ENCODE data around the gene IDI1.

DNA sequence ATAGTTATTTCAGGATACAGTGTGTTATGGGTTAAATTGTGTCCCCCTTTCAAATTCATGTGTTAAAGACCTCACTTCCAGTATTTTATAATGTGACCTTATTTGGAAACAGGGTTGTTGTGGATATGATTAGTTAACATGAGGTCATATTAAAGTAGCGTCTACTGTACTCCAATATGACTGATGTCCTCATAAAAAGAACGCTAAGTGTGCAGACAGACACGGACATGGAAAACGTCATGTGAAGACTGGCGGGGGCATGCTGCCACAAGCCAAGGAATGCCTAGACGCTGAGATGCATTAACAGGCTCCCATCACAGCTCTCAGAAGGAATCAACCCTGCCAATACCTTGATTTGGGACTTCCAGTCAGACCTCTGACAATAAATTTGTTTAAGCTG, 5.8 kb upstream of the IDI1 start:
- TF ChIP-seq, protein P1, sequence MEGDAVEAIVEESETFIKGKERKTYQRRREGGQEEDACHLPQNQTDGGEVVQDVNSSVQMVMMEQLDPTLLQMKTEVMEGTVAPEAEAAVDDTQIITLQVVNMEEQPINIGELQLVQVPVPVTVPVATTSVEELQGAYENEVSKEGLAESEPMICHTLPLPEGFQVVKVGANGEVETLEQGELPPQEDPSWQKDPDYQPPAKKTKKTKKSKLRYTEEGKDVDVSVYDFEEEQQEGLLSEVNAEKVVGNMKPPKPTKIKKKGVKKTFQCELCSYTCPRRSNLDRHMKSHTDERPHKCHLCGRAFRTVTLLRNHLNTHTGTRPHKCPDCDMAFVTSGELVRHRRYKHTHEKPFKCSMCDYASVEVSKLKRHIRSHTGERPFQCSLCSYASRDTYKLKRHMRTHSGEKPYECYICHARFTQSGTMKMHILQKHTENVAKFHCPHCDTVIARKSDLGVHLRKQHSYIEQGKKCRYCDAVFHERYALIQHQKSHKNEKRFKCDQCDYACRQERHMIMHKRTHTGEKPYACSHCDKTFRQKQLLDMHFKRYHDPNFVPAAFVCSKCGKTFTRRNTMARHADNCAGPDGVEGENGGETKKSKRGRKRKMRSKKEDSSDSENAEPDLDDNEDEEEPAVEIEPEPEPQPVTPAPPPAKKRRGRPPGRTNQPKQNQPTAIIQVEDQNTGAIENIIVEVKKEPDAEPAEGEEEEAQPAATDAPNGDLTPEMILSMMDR (IDR thresholded peaks at IDR 0.05) = no peak
- no peak for TF ChIP-seq JAZF1 (CRISPR knock-in tag; IDR thresholded peaks at IDR 0.05)
- TF ChIP-seq, protein P2, sequence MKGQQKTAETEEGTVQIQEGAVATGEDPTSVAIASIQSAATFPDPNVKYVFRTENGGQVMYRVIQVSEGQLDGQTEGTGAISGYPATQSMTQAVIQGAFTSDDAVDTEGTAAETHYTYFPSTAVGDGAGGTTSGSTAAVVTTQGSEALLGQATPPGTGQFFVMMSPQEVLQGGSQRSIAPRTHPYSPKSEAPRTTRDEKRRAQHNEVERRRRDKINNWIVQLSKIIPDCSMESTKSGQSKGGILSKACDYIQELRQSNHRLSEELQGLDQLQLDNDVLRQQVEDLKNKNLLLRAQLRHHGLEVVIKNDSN (CRISPR knock-in tag; IDR thresholded peaks at IDR 0.05) = no peak
- no peak for TF ChIP-seq JUN (CRISPR knock-in tag; IDR thresholded peaks at IDR 0.05)
- TF ChIP-seq USF2 (CRISPR knock-in tag; IDR thresholded peaks at IDR 0.05) = no peak
- TF ChIP-seq CREB1 (CRISPR knock-in tag; IDR thresholded peaks at IDR 0.05) = no peak
